Esophagus muscularis mucosa (tissue), 4 donors: ENCODE results near the gene CYB561. TPM values are rescaled to one million over a fixed set of nuclear protein-coding genes. Genes with fewer than 3 reads are reported as not detected.

Source experiments
- DNase-seq: peaks from one replicate; pipeline ENCODE4 v3.0.0-alpha.2; 2017; ENCODE audit errors: extremely low spot score
- H3K27ac ChIP-seq, 4 donors: fragments of 200-600 bp; sonication (generic); replicated peaks in 1 of 4; 1 replicate in 3 of 4; 2 replicates in 1 of 4; pipeline ENCODE4 v1.5.1; 2016 to 2019; ENCODE audit warnings: mild to moderate bottlenecking in 1 of 4
- H3K27me3 ChIP-seq, 4 donors: fragments of 200-600 bp; sonication (generic); one replicate each; pipeline versions ENCODE4 v1.5.1 to v1.6.0; 2016 to 2019
- H3K36me3 ChIP-seq, 4 donors: fragments of 200-600 bp; sonication (generic); one replicate each; pipeline ENCODE4 v1.5.1; 2016 to 2019
- H3K4me1 ChIP-seq, 4 donors: fragments of 200-600 bp; sonication (generic); one replicate each; pipeline ENCODE4 v1.5.1; 2016 to 2019
- H3K4me3 ChIP-seq, 4 donors: fragments of 200-600 bp; sonication (generic); 1 replicate in 2 of 4; 2 replicates in 2 of 4; pipeline ENCODE4 v1.5.1; 2016 to 2019; ENCODE audit warnings: mild to moderate bottlenecking in 4 of 4, moderate library complexity in 1 of 4
- H3K9me3 ChIP-seq, 4 donors: fragments of 200-600 bp; sonication (generic); 1 replicate in 3 of 4; 2 replicates in 1 of 4; pipeline ENCODE4 v1.5.1; 2016 to 2019
- CTCF ChIP-seq, 3 experiments: fragments of 200-600 bp in 2 of 3; fragments of 450-650 bp in 1 of 3; sonication (generic) in 2 of 3; IDR thresholded peaks; one replicate each; pipeline ENCODE4 v1.5.1; 2017 to 2019; ENCODE audit warnings: antibody characterized with exemption in 3 of 3, mild to moderate bottlenecking in 2 of 3, moderate library complexity in 1 of 3
- EP300 ChIP-seq: sonication (generic); formaldehyde crosslinking; IDR thresholded peaks from one replicate; pipeline ENCODE4 v1.6.1; 2017; ENCODE audit warnings: antibody characterized with exemption
- POLR2A ChIP-seq: fragments of 450-650 bp; IDR thresholded peaks from one replicate; pipeline ENCODE4 v1.6.1; 2017; ENCODE audit warnings: antibody characterized with exemption, moderate library complexity, mild to moderate bottlenecking, low read depth
- POLR2AphosphoS5 ChIP-seq, 2 donors: sonication (generic); formaldehyde crosslinking; IDR thresholded peaks; one replicate each; pipeline ENCODE4 v1.6.1; 2017; ENCODE audit warnings: antibody characterized with exemption in 2 of 2
- WGBS: methylation state at CpG from one replicate; pipeline ENCODE4 v1.1.5; 2018; 5-methylcytosine and 5-hydroxymethylcytosine counted together
- intact Hi-C: fragments of 100-400 bp; cut with DNase I; formaldehyde crosslinking; loops from one replicate; pipeline ENCODE4 v1.15.1; 2023
- total RNA-seq, 4 donors: library from RNA; depleted of rRNA; stranded (reverse); fragments of >200 nt; gene quantifications; one replicate each; pipeline versions ENCODE4 v1.1.0 to v1.2.1, GENCODE V29; 2016

The CYB561 gene
- total RNA-seq, 4 donors from 2014 or later = 8.8 to 17.0 (median 13.2) TPM

GRCh38 chr17:63405741-63406261, 40.3 kb downstream of the CYB561 start:
- Histone ChIP-seq H3K36me3 (peaks cover 0 to 10% (median 0%) of the 10 kb centered on the region in 4 donors), H3K27me3 (no peaks in the 10 kb centered on the region), H3K27ac (no peak overlapping the region), H3K4me1 (peaks cover 0 to 19% (median 12%) of the 10 kb centered on the region in 4 donors), H3K4me3 (no peak overlapping the region), H3K9me3 (no peaks in the 10 kb centered on the region)
- WGBS = 88% methylated on average over 6 of the region's 6 CpGs
- intact Hi-C loops = loop anchor here (1.0 to 10.0 kb wide), 4 partner anchors 131 to 702 kb away; partner anchors contain the start of gene TANC2
- TF ChIP-seq CTCF (IDR thresholded peaks at IDR 0.05) (peak; percentile 45 to 73 (median 63)), POLR2AphosphoS5 (IDR thresholded peaks at IDR 0.05) (no peak)
- DNase-seq = no peak

- no peak overlapping the region for H3K27ac ChIP-seq
- DNase-seq = no peak
- intact Hi-C loops = loop anchor here (10.0 kb wide), 2 partner anchors 130 to 440 kb away; partner anchors contain the start of gene TANC2
These were observed 41.1 kb downstream of the CYB561 start for GRCh38 chr17:63405020-63405419.

GRCh38 chr17:63402431-63403212, 43.5 kb downstream of the CYB561 start:
- H3K4me3 ChIP-seq = no peak overlapping the region
- WGBS = 56% methylated on average over 5 of the region's 5 CpGs
- peaks cover 12 to 41% (median 31%) of the 10 kb centered on the region in 4 donors for H3K4me1 ChIP-seq
- peak overlapping the region; percentile 0 to 54 (median 34) for H3K27ac ChIP-seq
- intact Hi-C loops = loop anchor here (10.0 kb wide), 2 partner anchors 128 to 438 kb away; partner anchors contain the start of gene TANC2
- H3K9me3 ChIP-seq = no peaks in the 10 kb centered on the region
- DNase-seq = no peak
- no peaks in the 10 kb centered on the region for H3K27me3 ChIP-seq
- TF ChIP-seq EP300 = no peak
- no peak for TF ChIP-seq POLR2A
- no peak for TF ChIP-seq CTCF (IDR thresholded peaks at IDR 0.05)
- TF ChIP-seq POLR2AphosphoS5 (IDR thresholded peaks at IDR 0.05) = no peak
- peaks cover 0 to 4% (median 0%) of the 10 kb centered on the region in 4 donors for H3K36me3 ChIP-seq

More at GRCh38 chr17:63405020-63405419, 41.1 kb downstream of the CYB561 start:
- no peaks in the 10 kb centered on the region for H3K27me3 ChIP-seq
- TF ChIP-seq POLR2A (no peak), CTCF (IDR thresholded peaks at IDR 0.05) (no peak), POLR2AphosphoS5 (IDR thresholded peaks at IDR 0.05) (no peak), EP300 (no peak)
- H3K4me1 ChIP-seq = peaks cover 0 to 20% (median 13%) of the 10 kb centered on the region in 4 donors
- H3K9me3 ChIP-seq = no peaks in the 10 kb centered on the region
- H3K36me3 ChIP-seq = peaks cover 0 to 10% (median 0%) of the 10 kb centered on the region in 4 donors
- no peak overlapping the region for H3K4me3 ChIP-seq
- WGBS = 96% methylated on average over 7 of the region's 9 CpGs

DNA sequence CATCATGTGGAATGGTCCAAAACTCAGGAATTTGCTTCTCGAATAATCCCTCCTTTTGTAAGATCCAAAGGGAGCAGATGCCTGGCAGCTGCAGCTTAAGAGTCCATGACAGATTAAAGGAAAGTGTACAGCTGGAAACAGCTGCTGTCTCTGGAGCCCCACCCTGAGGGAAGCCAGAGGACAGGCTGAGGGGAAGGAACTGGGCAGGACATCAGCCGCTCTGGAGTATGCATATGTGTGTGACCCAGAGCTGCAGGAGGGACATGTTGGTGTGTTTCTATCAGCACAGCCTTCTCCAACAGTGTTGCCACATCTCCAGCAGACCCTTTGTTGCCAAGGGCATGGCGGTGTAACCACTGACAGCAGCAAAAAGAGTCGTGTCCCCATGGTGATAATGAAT, 46.2 kb downstream of the CYB561 start:
- H3K36me3 ChIP-seq = peaks cover 0 to 18% (median 4%) of the 10 kb centered on the region in 4 donors
- no peak for TF ChIP-seq EP300
- TF ChIP-seq POLR2AphosphoS5 (IDR thresholded peaks at IDR 0.05) = peak; percentile 62 to 85
- no peak for TF ChIP-seq CTCF (IDR thresholded peaks at IDR 0.05)
- H3K4me3 ChIP-seq = no peak overlapping the region
- peaks cover 12 to 38% (median 23%) of the 10 kb centered on the region in 4 donors for H3K4me1 ChIP-seq
- intact Hi-C loops = loop anchor here (10.0 kb wide), 2 partner anchors 125 to 435 kb away; partner anchors contain the start of gene TANC2
- H3K27me3 ChIP-seq = no peaks in the 10 kb centered on the region
- no peaks in the 10 kb centered on the region for H3K9me3 ChIP-seq
- no peak for DNase-seq
- peak overlapping the region; percentile 2 to 43 (median 22) for H3K27ac ChIP-seq
- WGBS = 54% methylated on average over 4 of the region's 4 CpGs
